ENCODE measurements around the gene SLC7A4.

The SLC7A4 gene

GRCh38 chr22:20983081-20983771 lies 49.1 kb downstream of the SLC7A4 start:
- no peak for DNase-seq (ENCODE audit: low spot score)

- DNase-seq (ENCODE audit: low spot score) = no peak
Observed at GRCh38 chr22:20982563-20982882, 49.8 kb downstream of the SLC7A4 start.

- peak; percentile 94 for DNase-seq (ENCODE audit: low spot score)
Observed at GRCh38 chr22:20981787-20982562, 50.4 kb downstream of the SLC7A4 start, which contains the start of gene LZTR1. TSS of gene LZTR1 (plus strand) at chr22:20982297. CDS start at chr22:20982372, 75 bp downstream.

GRCh38 chr22:20980938-20981722 lies 51.2 kb downstream of the SLC7A4 start:
- no peak for DNase-seq (ENCODE audit: low spot score)

GRCh38 chr22:20980523-20980922 lies 51.8 kb downstream of the SLC7A4 start:
- DNase-seq (ENCODE audit: low spot score) = no peak

- DNase-seq (ENCODE audit: low spot score) = no peak
Observed at GRCh38 chr22:20979940-20980453, 52.4 kb downstream of the SLC7A4 start.

GRCh38 chr22:20979243-20979809 lies 53.0 kb downstream of the SLC7A4 start:
- peak; percentile 81 for DNase-seq (ENCODE audit: low spot score)

Measured in AG08396 (cell line).